AG04449 (cell line): ENCODE results near the gene RYR1.
"Not testable (repeated sequence)": the region's sequence is repeated elsewhere in the genome, so short reads cannot be mapped to it uniquely, and the experiment has no call there.

Source experiments
- CTCF ChIA-PET: fragments of 350-600 bp; formaldehyde crosslinking; extraction: SDS; loops from one replicate; lab custom pipeline; 2021; ENCODE audit warnings: antibody characterized with exemption; lab: Yijun Ruan, JAX
- POLR2A ChIA-PET: fragments of 400-600, 350-600 bp; formaldehyde crosslinking; extraction: SDS; loops from one replicate; lab custom pipeline; 2020; ENCODE audit warnings: antibody characterized with exemption, inconsistent platforms; lab: Yijun Ruan, JAX
- DNase-seq: peaks from one replicate; pipeline ENCODE4 v3.0.0-alpha.2; 2010; ENCODE audit warnings: low read depth, low spot score
- H3K4me3 ChIP-seq: 2 replicates; pipeline ENCODE4 v1.5.1; 2011; ENCODE audit warnings: low read depth, mild to moderate bottlenecking, control low read depth, low read length
- TF ChIP-seq, protein P1 (sequence below): IDR thresholded peaks from one replicate; pipeline ENCODE4 v1.5.1; 2011; ENCODE audit warnings: mild to moderate bottlenecking, moderate library complexity, low read length, control low read depth, inconsistent platforms; ENCODE audit not compliant: insufficient read depth; ENCODE audit errors: missing control alignments

The RYR1 gene

GRCh38 chr19:38629568-38629967 lies 196.1 kb downstream of the RYR1 start:
- DNase-seq: no peak
- POLR2A ChIA-PET: no interaction called here
- CTCF ChIA-PET: interaction anchor here (0.9 to 4.9 kb wide), 5 partner anchors 7 to 227 kb away, joined by 3 to 43 read pairs (median 4); partner anchors contain the start of gene FAM98C
- TF ChIP-seq, protein P1, sequence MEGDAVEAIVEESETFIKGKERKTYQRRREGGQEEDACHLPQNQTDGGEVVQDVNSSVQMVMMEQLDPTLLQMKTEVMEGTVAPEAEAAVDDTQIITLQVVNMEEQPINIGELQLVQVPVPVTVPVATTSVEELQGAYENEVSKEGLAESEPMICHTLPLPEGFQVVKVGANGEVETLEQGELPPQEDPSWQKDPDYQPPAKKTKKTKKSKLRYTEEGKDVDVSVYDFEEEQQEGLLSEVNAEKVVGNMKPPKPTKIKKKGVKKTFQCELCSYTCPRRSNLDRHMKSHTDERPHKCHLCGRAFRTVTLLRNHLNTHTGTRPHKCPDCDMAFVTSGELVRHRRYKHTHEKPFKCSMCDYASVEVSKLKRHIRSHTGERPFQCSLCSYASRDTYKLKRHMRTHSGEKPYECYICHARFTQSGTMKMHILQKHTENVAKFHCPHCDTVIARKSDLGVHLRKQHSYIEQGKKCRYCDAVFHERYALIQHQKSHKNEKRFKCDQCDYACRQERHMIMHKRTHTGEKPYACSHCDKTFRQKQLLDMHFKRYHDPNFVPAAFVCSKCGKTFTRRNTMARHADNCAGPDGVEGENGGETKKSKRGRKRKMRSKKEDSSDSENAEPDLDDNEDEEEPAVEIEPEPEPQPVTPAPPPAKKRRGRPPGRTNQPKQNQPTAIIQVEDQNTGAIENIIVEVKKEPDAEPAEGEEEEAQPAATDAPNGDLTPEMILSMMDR: no peak
- no peak overlapping the region for H3K4me3 ChIP-seq

DNA sequence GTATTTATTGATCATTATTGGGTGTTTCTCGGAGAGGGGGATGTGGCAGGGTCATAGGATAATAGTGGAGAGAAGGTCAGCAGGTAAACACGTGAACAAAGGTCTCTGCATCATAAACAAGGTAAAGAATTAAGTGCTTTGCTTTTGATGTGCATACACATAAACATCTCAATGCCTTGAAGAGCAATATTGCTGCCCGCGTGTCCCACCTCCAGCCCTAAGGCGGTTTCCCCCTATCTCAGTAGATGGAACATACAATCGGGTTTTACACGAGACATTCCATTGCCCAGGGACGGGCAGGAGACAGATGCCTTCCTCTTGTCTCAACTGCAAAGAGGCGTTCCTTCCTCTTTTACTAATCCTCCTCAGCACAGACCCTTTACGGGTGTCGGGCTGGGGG lies 197.8 kb downstream of the RYR1 start:
- POLR2A ChIA-PET, DNase-seq, H3K4me3 ChIP-seq: not testable (repeated sequence)
- CTCF ChIA-PET: interaction anchor here (0.7 kb wide), 1 partner anchor 229 kb away, joined by 4 read pairs; the partner anchor contains the start of gene FAM98C

DNA sequence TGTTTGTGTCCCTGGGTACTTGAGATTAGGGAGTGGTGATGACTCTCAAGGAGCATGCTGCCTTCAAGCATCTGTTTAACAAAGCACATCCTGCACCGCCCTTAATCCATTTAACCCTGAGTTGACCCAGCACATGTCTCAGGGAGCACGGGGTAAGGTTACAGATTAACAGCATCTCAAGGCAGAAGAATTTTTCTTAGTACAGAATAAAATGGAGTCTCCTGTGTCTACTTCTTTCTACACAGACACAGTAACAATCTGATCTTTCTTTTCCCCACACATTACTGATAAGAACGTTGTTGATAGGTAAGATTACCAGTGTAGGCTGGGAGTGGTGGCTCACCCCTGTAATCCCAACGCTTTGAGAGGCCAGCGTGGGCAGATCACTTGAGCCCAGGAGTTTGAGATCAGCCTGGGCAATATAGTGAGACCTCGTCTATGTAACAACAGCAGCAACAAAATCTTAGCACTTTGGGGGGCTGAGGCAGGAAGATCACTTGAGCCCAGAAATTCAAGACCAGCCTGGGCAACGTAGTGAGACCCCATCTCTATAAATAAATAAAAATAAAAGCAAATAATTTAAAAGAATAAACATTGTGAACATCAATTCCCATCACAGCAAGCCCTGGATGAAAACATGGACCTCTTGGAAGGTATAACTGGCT lies 198.5 kb downstream of the RYR1 start:
- CTCF ChIA-PET: interaction anchor here (6.9 to 8.4 kb wide), 4 partner anchors 12 to 226 kb away, joined by 65 to 112 read pairs (median 103); partner anchors contain the start of genes ACTN4, EIF3K, FAM98C and MAP4K1
- POLR2A ChIA-PET: interaction anchor here (0.6 kb wide), 1 partner anchor 11 kb away, joined by 4 read pairs; no protein-coding TSS in a partner anchor
- not testable (repeated sequence) for DNase-seq, H3K4me3 ChIP-seq

- POLR2A ChIA-PET: interaction anchor here (0.6 to 1.9 kb wide), 2 partner anchors 10 to 14 kb away, joined by 4 to 6 read pairs; partner anchors contain the start of gene EIF3K
- DNase-seq: no peak
- H3K4me3 ChIP-seq: no peak overlapping the region
- TF ChIP-seq, protein P1: no peak
- CTCF ChIA-PET: interaction anchor here (0.5 to 8.4 kb wide), 6 partner anchors 13 to 227 kb away, joined by 3 to 112 read pairs (median 82); partner anchors contain the start of genes ACTN4, EIF3K, FAM98C and MAP4K1
These were observed 199.2 kb downstream of the RYR1 start for GRCh38 chr19:38632476-38633213.

GRCh38 chr19:38634757-38635482 lies 201.4 kb downstream of the RYR1 start:
- ChIA-PET CTCF (interaction anchor here (0.6 to 8.4 kb wide), 43 partner anchors 8 to 732 kb away, joined by 3 to 112 read pairs (median 4); partner anchors contain the start of genes ACTN4, EIF3K, FAM98C and MAP4K1), POLR2A (interaction anchor here (0.7 to 1.9 kb wide), 4 partner anchors 16 to 299 kb away, joined by 3 to 6 read pairs (median 4); partner anchors contain the start of genes EIF3K, FAM98C and PSMD8)
- TF ChIP-seq, protein P1: peak; percentile 89
- DNase-seq: no peak
- H3K4me3 ChIP-seq: no peak overlapping the region

DNA sequence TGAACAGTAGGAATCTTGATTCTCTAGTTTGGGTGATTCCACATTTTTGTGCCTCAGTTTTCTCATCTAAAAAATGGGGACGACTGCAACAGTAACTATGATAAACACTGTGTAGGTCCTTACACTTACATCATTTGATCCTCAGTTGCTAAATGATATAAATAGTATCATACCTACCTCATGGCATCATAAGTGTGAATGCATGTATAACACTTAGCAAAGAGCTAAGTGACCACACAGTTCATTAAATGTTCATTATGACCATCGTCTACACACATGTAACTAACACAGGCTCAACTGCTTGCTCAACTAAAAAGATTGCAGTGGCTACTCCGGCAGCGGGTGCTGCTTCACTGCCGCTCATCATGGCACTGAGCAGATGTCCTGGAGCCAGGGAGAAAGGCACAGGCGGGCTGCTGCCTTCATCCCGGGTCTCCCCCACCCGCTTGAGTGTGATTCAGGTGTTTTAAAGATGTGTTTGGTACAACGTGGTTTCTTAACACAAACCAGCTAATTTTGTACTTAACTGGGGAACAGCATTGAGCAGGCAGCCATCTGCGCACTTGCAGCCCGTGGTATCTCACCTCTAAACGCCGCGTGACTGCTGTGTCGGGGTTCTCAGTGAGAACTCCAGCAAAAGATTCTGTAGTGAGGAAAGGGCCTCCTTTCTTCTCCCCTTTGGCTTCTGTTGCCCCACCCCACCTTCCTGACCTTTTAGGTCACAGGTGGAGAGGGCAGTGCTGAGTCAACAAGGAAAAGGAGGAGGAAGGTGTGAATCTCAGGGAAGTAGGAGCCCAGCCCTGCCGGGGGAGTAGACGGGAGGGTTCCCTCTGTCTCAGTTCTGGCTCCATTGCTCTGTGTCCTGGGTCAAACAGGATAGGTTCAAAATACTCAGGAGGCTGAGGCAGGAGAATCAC lies 202.2 kb downstream of the RYR1 start:
- DNase-seq: no peak
- ChIA-PET CTCF (interaction anchor here (0.6 to 8.4 kb wide), 29 partner anchors 9 to 733 kb away, joined by 3 to 112 read pairs (median 4); partner anchors contain the start of genes ACTN4, EIF3K, FAM98C and MAP4K1), POLR2A (no interaction called here)
- H3K4me3 ChIP-seq: no peak overlapping the region
- TF ChIP-seq, protein P1: no peak
